Neuron (in vitro differentiated cells): ENCODE measurements around the gene ZNF415.

Source experiments
- H2AFZ ChIP-seq: one replicate; pipeline ENCODE4 v1.6.1; 2013; ENCODE audit warnings: low read depth, mild to moderate bottlenecking, inconsistent platforms, low read length, moderate library complexity
- H3K27me3 ChIP-seq: one replicate; pipeline ENCODE4 v1.6.1; 2013; ENCODE audit warnings: low read length; ENCODE audit not compliant: insufficient read depth
- H3K36me3 ChIP-seq: one replicate; pipeline ENCODE4 v1.6.1; 2013; ENCODE audit warnings: low read length; ENCODE audit not compliant: insufficient read depth
- H3K4me1 ChIP-seq: one replicate; pipeline ENCODE4 v1.6.1; 2013; ENCODE audit warnings: low read length; ENCODE audit not compliant: insufficient read depth
- H3K4me3 ChIP-seq: 2 replicates; pipeline ENCODE4 v1.5.1; 2013; ENCODE audit warnings: mild to moderate bottlenecking, low read length, moderate library complexity
- H3K9me3 ChIP-seq: one replicate; pipeline ENCODE4 v1.6.1; 2013; ENCODE audit warnings: low read length

ZNF415 gene

DNA sequence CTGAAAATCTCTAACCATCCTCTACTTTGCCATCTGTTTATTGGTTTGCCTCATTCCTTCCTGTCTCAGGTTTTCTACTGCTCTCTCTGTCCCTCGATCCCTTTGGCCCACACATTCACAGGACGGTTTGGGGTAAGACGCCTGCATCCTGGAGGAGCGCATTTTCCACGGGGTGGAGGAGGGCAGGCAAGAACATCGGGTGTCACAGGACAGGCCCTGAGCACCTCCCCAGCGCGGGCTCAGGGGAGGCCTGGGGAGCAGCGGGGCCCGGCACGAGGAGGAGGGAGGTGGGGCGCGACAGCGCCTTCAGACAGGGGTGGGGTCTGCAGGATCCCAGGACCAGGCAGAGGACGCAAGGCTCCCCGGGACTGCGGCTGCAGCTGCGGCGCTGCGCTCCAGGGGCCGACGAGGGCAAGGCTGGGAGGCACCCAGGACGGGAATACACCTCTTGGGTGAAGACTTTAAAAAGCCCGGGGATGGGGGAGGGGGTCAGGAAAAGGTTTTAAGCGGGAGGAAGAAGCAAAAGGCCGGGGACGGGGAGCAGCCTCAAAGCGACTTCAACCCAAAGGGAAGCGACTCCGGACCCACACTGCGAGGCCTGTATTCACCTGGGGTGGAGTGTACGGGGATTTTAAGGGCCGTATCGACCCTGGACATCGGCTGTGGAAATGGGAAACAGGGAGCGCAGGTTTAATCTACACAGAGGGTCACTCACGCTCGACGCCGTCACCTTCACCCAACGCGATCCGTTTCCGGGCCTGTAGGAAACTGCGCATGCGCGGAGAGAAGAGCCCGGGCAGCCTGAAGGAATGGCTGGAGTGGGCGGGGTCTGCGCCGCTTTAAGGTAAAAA lies at the start of gene ZNF415:
ZNF415 (minus strand) TSS at position 770 of the 851 bp plus-strand sequence. CDS start 10,234 bp downstream, outside the sequence.
- Histone ChIP-seq H3K9me3 (peaks cover 6% of the 10 kb centered on the region), H3K36me3 (no peaks in the 10 kb centered on the region), H3K4me3 (peak within 1 kb of the TSS; percentile 70), H3K27me3 (no peaks in the 10 kb centered on the region), H3K4me1 (peaks cover 12% of the 10 kb centered on the region), H2AFZ (peak within 1 kb of the TSS; percentile 99)

DNA sequence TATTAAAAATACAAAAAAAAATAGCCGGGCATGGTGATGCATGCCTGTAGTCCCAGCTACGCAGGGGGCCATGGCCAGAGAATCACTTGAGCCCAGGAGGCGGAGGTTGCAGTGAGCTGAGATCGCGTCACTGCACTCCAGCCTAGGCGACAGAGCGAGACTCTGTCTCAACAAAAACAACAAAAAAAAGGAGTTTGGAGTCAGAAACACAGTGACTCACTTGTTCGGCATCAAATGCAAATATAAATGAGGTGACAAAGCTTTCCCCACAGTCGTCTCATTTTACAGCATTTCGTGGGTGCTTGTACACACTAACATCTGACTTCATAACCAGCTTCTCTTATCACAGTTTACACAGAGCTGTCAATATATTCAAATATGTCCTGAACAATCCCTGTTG lies 49.5 kb upstream of the ZNF415 start:
- peaks cover 12% of the 10 kb centered on the region for H3K9me3 ChIP-seq
- H3K4me3 ChIP-seq = no peak overlapping the region
- H3K4me1 ChIP-seq = no peaks in the 10 kb centered on the region
- no peaks in the 10 kb centered on the region for H3K27me3 ChIP-seq
- peaks cover 10% of the 10 kb centered on the region for H3K36me3 ChIP-seq
- H2AFZ ChIP-seq = no peak overlapping the region

DNA sequence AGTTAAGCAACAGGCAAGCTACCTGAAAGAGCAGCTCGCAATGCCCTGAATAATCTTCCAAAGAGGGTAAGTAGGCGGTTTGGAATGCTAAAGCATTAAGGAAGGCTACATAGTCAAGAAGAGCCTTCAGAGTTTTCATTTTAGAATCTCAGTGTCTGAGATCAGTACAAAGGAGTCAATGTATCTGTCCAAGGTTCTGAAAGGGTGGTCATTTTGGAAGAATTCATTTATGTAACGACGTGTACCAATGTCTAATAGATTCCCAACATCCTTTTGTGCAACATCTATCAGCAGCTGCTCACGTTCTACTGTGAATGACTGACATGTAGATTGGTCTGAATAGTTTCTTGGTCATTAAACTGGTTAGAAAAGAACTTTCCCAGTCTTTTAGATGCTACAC lies 45.3 kb upstream of the ZNF415 start:
- no peaks in the 10 kb centered on the region for H3K27me3 ChIP-seq
- H3K4me3 ChIP-seq = no peak overlapping the region
- H3K9me3 ChIP-seq = peaks cover 14% of the 10 kb centered on the region
- H3K4me1 ChIP-seq = no peaks in the 10 kb centered on the region
- no peak overlapping the region for H2AFZ ChIP-seq
- H3K36me3 ChIP-seq = peaks cover 10% of the 10 kb centered on the region

DNA sequence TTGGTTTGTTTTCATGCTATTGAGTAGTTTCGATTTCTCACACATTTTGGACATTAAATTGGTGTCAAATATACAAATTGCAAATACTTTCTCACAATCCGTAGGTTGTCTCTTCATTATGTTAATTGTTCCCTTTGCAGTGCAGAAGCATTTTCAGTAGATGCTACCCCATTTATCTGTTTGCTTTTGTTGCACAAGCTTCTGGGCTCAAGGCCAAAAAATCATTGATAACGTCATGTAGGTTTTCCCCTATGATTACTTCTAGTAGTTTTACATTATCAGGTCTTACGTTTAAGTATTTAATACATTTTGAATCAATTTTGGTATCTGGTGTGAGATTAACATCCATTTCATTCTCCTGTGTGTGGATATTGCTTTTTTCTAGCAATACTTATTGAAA lies 40.2 kb upstream of the ZNF415 start:
- Histone ChIP-seq H3K9me3 (peaks cover 9% of the 10 kb centered on the region), H3K4me3 (no peak overlapping the region), H2AFZ (no peak overlapping the region), H3K36me3 (no peaks in the 10 kb centered on the region), H3K27me3 (no peaks in the 10 kb centered on the region), H3K4me1 (no peaks in the 10 kb centered on the region)

DNA sequence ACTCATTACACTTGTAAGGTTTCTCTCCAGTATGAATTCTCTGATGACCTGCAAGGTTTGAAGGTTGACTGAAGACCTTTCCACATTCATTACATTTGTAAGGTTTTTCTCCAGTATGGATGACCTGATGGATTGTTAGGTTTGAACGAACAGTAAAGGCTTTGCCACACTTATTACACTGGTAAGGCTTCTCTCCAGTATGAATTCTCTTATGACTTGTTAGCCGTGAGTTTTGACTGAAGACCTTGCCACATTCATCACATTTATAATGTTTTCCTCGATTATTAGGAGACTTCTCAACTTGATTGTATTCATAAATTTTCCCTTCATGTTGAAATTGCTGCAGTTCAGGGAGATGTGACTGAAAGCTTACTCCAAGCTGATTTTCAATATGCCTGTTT lies 33.0 kb upstream of the ZNF415 start:
- no peak overlapping the region for H2AFZ ChIP-seq
- no peaks in the 10 kb centered on the region for H3K4me1 ChIP-seq
- H3K4me3 ChIP-seq = no peak overlapping the region
- H3K36me3 ChIP-seq = peaks cover 15% of the 10 kb centered on the region
- no peaks in the 10 kb centered on the region for H3K27me3 ChIP-seq
- peaks cover 24% of the 10 kb centered on the region for H3K9me3 ChIP-seq

DNA sequence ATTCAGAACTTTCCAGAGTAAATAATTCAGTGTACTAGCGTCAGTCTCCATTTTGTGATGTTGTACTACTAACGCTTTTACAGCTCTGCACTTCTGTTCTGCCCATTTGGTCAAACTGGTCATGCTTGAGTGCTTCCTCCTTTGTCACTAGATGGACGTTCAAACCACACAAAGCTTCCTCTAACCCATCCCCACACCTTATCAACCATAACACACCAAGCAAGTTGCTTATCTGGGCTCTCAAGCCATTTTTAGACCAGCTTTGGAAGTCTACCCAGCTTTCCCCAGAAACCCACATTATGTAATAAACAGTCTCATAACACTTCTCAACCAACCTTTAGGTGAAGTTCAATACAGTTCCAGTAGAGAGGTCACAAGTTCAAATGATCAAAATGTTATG lies 28.4 kb upstream of the ZNF415 start:
- H3K4me3 ChIP-seq = no peak overlapping the region
- no peaks in the 10 kb centered on the region for H3K27me3 ChIP-seq
- peaks cover 23% of the 10 kb centered on the region for H3K9me3 ChIP-seq
- H3K4me1 ChIP-seq = peaks cover 6% of the 10 kb centered on the region
- peaks cover 15% of the 10 kb centered on the region for H3K36me3 ChIP-seq
- no peak overlapping the region for H2AFZ ChIP-seq

DNA sequence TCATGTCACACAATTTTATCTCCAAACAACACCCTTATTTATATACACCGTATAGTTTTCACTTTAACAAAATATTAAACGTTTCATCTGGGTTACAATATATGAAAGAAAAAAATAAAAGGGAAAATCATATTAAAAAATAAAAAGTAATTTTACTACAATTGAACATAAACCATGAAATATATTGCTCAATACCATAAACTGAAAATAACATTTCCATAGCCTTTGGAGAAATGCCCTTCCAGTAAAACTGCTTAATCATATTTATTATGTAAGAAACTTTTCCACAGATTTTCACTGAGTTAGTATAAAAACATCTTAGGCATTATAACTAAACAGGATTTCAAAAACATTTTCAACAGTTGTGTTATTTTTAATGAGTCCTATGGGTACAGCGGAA lies 27.6 kb upstream of the ZNF415 start:
- H3K27me3 ChIP-seq = no peaks in the 10 kb centered on the region

DNA sequence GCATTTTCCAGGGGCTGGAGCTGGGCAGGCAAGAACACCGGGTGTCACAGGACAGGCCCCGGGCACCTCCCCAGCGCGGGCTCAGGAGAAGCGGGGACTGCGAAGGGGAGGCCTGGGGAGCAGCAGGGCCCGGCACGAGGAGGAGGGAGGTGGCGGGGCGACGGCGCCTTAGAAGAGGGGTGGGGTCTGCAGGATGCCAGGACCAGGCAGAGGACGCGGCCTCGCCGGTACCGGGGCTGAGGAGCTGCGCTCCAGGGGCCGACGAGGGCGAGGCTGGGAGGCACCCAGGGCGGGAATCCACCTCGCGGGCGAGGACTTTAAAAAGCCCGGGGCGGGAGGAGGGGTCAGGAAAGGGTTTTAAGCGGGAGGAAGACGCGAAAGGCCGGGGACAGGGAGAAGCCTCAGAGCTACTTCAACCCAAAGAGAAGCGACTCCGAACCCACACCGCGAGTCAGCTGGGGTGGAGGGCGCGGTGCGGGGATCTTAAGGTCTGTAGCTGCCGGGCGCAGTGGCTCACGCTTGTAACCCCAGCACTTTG lies 25.5 kb upstream of the ZNF415 start:
- peak overlapping the region; percentile 83 for H3K4me3 ChIP-seq
- peaks cover 11% of the 10 kb centered on the region for H3K9me3 ChIP-seq
- peaks cover 18% of the 10 kb centered on the region for H3K36me3 ChIP-seq
- H3K4me1 ChIP-seq = peaks cover 6% of the 10 kb centered on the region
- no peaks in the 10 kb centered on the region for H3K27me3 ChIP-seq
- peak overlapping the region; percentile 84 for H2AFZ ChIP-seq

More for the DNA sequence above, 27.6 kb upstream of the ZNF415 start:
- Histone ChIP-seq H2AFZ (no peak overlapping the region), H3K9me3 (peaks cover 18% of the 10 kb centered on the region), H3K36me3 (peaks cover 12% of the 10 kb centered on the region), H3K4me3 (no peak overlapping the region), H3K4me1 (peaks cover 6% of the 10 kb centered on the region)

DNA sequence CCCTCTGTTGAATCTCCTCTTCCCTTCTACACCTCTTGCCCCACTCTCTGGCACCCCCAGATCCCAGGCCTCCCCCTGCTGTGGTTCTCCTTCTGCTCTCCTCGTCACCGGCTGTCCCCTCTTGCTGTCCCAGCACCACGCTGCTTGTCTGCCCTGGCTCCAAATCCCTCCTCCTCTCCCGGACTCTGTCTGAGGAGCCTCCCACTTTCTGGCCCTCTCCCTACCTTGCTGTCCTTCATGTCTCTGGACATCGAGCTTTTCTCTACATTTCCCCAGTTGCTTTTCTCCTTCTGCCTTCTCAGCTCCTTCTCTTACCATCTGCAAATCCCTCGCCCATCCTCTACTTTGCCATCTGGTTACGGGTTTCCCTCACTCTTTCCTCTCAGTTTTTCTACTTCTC lies 24.9 kb upstream of the ZNF415 start:
- Histone ChIP-seq H2AFZ (peak overlapping the region; percentile 84), H3K4me3 (peak overlapping the region; percentile 83), H3K4me1 (peaks cover 6% of the 10 kb centered on the region), H3K36me3 (peaks cover 20% of the 10 kb centered on the region), H3K27me3 (no peaks in the 10 kb centered on the region), H3K9me3 (peaks cover 15% of the 10 kb centered on the region)

DNA sequence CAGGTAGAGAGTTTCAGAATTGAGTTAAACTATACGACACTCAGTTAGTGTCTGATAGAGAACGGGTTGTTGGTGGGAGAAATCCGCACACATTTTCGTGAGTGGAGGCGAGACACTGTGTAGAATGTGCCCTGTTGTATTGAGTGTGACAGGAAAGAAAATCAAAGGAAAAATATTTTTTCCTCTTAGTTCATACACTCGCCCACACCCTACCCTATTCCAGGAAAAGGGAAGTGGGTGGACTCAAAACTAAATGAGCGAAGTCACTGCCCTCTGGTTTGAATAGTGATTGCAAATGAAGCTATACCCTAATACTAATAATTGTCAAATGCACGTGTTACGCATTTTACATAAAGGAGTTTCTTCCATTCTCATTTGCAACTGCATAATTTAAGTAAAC lies 24.1 kb upstream of the ZNF415 start:
- H3K36me3 ChIP-seq = peaks cover 20% of the 10 kb centered on the region
- no peaks in the 10 kb centered on the region for H3K27me3 ChIP-seq
- H2AFZ ChIP-seq = no peak overlapping the region
- no peak overlapping the region for H3K4me3 ChIP-seq
- H3K9me3 ChIP-seq = peaks cover 18% of the 10 kb centered on the region
- peaks cover 6% of the 10 kb centered on the region for H3K4me1 ChIP-seq

DNA sequence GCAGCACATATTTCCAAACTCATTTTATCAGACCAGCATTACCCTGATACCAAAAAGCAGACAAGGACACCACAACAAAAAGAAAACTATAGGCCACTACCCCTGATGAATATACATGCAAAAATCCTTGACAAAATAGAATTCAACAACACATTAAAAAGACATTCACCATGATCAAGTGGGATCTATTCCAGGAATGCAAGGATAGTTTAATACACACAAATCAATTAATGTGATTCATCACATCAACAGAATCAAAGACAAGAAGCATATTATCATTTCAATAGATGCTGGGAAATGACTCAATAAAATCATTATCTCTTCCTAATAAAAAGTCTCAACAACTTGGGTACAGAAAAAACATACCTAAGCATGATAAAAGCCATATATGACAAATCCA lies 14.9 kb upstream of the ZNF415 start:
- H3K36me3 ChIP-seq = peaks cover 45% of the 10 kb centered on the region
- H3K9me3 ChIP-seq = peaks cover 41% of the 10 kb centered on the region
- no peaks in the 10 kb centered on the region for H3K27me3 ChIP-seq
- no peaks in the 10 kb centered on the region for H3K4me1 ChIP-seq
- no peak overlapping the region for H3K4me3 ChIP-seq
- no peak overlapping the region for H2AFZ ChIP-seq

DNA sequence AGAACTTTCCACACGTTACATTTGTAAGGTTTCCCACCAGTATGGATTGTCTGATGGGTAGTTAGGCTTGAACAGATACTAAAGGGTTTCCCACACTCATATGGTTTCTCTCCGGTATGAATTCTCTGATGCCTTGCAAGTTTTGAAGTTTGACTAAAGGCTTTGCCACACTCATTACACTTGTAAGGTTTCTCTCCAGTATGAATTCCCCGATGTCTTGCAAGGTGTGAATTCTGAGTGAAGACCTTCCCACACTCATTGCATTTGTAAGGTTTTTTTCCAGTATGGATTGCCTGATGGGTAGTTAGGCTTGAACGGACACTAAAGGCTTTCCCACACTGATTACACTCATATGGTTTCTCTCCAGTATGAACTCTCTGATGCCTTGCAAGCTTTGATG lies 7.6 kb upstream of the ZNF415 start:
- Histone ChIP-seq H3K4me3 (no peak overlapping the region), H2AFZ (no peak overlapping the region), H3K9me3 (peaks cover 35% of the 10 kb centered on the region), H3K36me3 (peaks cover 42% of the 10 kb centered on the region), H3K27me3 (no peaks in the 10 kb centered on the region), H3K4me1 (no peaks in the 10 kb centered on the region)

DNA sequence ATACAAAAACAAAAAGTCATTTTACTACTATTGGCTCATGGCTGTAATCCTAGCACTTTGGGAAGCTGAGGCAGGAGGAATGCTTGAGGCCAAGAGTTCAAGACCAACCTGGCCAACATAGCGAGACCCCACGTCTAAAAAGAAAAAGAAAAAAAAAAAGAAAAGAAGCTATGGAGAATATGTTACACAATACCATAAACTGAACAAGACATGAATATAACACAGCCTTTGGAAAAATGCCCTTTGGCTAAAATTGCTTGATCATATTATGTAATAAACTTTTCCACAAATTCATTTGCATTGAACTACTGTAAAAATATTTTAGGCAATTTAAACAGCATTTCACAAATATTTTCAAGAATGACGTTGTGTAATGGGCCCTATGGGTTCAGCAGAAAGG lies 3.7 kb upstream of the ZNF415 start:
- no peak overlapping the region for H2AFZ ChIP-seq
- no peak overlapping the region for H3K4me3 ChIP-seq
- H3K9me3 ChIP-seq = peaks cover 16% of the 10 kb centered on the region
- peaks cover 9% of the 10 kb centered on the region for H3K4me1 ChIP-seq
- no peaks in the 10 kb centered on the region for H3K27me3 ChIP-seq
- H3K36me3 ChIP-seq = peaks cover 19% of the 10 kb centered on the region
